ENCODE results near the gene AFAP1.

- TF ChIP-seq POLR2A (IDR thresholded peaks at IDR 0.05): no peak
- TF ChIP-seq CTCF (IDR thresholded peaks at IDR 0.05): no peak
Observed at GRCh38 chr4:7952615-7953014, 13.0 kb upstream of the AFAP1 start.
